GM23338 (cell line): Measurements from ENCODE around the gene ACAP1.

Experiments
- POLR2AphosphoS5 ChIP-seq: IDR thresholded peaks from 2 replicates; pipeline ENCODE4 v1.6.1; 2016; ENCODE audit warnings: antibody characterized with exemption, low read depth
- TF ChIP-seq, protein P1 (sequence below), 2 experiments: fragments of 200-600 bp in 1 of 2; sonication (generic) in 1 of 2; conservative IDR thresholded peaks; 2 replicates each; pipeline versions ENCODE4 v1.5.1 to v1.6.1; 2016 to 2017; ENCODE audit warnings: antibody characterized with exemption in 2 of 2, low read depth in 2 of 2, mild to moderate bottlenecking in 2 of 2, moderate library complexity in 1 of 2

DNA sequence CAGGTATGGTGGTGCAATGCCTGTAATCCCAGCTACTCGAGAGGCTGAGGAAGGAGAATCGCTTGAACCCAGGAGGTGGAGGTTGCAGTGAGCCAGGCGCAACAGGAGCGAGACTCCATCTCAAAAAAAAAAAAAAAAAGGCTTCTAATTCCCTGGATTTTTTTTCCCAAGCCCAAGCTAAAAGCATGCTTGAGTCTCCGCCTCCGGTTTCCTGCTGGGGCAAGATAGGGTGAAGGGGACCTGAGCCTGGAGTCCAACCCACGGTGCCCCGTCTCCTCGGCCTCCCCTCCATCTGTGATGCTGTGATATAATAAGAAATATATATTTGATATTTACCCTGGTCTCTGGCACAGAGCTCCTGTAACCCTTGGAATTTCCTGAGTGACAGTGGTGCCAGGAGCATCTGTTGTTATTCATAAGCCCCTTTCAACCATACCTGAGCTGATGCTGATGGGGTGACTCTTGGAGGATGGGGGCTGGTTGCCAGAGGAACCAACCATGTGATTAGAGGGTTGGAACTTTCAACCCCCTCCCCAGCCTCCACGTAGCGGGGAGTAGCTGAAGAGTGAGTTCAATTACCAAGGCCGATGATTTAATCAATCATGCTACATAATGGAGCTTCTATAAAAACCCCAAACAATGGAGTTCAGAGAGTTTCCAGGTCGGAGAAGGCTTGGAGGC lies 31.7 kb downstream of the ACAP1 start:
- no peak for TF ChIP-seq POLR2AphosphoS5
- TF ChIP-seq, protein P1, sequence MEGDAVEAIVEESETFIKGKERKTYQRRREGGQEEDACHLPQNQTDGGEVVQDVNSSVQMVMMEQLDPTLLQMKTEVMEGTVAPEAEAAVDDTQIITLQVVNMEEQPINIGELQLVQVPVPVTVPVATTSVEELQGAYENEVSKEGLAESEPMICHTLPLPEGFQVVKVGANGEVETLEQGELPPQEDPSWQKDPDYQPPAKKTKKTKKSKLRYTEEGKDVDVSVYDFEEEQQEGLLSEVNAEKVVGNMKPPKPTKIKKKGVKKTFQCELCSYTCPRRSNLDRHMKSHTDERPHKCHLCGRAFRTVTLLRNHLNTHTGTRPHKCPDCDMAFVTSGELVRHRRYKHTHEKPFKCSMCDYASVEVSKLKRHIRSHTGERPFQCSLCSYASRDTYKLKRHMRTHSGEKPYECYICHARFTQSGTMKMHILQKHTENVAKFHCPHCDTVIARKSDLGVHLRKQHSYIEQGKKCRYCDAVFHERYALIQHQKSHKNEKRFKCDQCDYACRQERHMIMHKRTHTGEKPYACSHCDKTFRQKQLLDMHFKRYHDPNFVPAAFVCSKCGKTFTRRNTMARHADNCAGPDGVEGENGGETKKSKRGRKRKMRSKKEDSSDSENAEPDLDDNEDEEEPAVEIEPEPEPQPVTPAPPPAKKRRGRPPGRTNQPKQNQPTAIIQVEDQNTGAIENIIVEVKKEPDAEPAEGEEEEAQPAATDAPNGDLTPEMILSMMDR (conservative IDR thresholded peaks at IDR 0.05; ENCODE audit: low read depth in 2 of 2), result no peak
